Liver (tissue), 9 donors: Measurements from ENCODE around the gene KHK. TPM values are rescaled to one million over a fixed set of nuclear protein-coding genes. Genes with fewer than 3 reads are reported as not detected.

Experiments
- DNase-seq: peaks from one replicate; pipeline ENCODE4 v3.0.0-alpha.2; 2017; ENCODE audit warnings: low spot score
- H3K27ac ChIP-seq, 2 donors: one replicate each; pipeline ENCODE4 v1.7.0; 2013; ENCODE audit warnings: inconsistent platforms in 2 of 2, low read length in 2 of 2, control low read depth in 1 of 2, low read depth in 1 of 2, mild to moderate bottlenecking in 1 of 2
- H3K27me3 ChIP-seq, 4 donors: one replicate each; pipeline versions ENCODE4 v1.6.1 to v1.7.0; 2013; ENCODE audit warnings: low read length in 3 of 4, inconsistent platforms in 1 of 4, mild to moderate bottlenecking in 1 of 4, moderate library complexity in 1 of 4; ENCODE audit not compliant: control insufficient read depth in 4 of 4, insufficient read depth in 4 of 4
- H3K36me3 ChIP-seq, 4 donors: one replicate each; pipeline versions ENCODE4 v1.6.1 to v1.7.0; 2013; ENCODE audit warnings: low read length in 3 of 4, mild to moderate bottlenecking in 3 of 4, low read depth in 1 of 4, moderate library complexity in 1 of 4; ENCODE audit not compliant: control insufficient read depth in 4 of 4, insufficient read depth in 3 of 4
- H3K4me1 ChIP-seq, 4 donors: one replicate each; pipeline versions ENCODE4 v1.6.1 to v1.7.0; 2013; ENCODE audit warnings: low read length in 3 of 4, mild to moderate bottlenecking in 3 of 4, moderate library complexity in 1 of 4; ENCODE audit not compliant: control insufficient read depth in 4 of 4, insufficient read depth in 4 of 4
- H3K4me3 ChIP-seq, 3 donors: one replicate each; pipeline versions ENCODE4 v1.6.1 to v1.7.0; 2013; ENCODE audit warnings: low read length in 3 of 3, control low read depth in 1 of 3, low read depth in 1 of 3, mild to moderate bottlenecking in 1 of 3
- H3K9ac ChIP-seq, 2 donors: one replicate each; pipeline ENCODE4 v1.7.0; 2013; ENCODE audit warnings: low read length in 2 of 2, mild to moderate bottlenecking in 2 of 2, moderate library complexity in 2 of 2, control low read depth in 1 of 2, low read depth in 1 of 2
- H3K9me3 ChIP-seq, 4 donors: one replicate each; pipeline versions ENCODE4 v1.6.1 to v1.7.0; 2013; ENCODE audit warnings: low read length in 3 of 4; ENCODE audit not compliant: control insufficient read depth in 4 of 4
- ATF3 ChIP-seq: IDR thresholded peaks from 2 replicates; pipeline ENCODE4 v1.6.1; 2016; ENCODE audit warnings: antibody characterized with exemption
- EGR1 ChIP-seq, 2 donors: IDR thresholded peaks; 2 replicates each; pipeline ENCODE4 v1.6.1; 2016 to 2018; ENCODE audit warnings: antibody characterized with exemption in 2 of 2, low read depth in 2 of 2
- FOXA1 ChIP-seq: IDR thresholded peaks from 2 replicates; pipeline ENCODE4 v1.6.1; 2016; ENCODE audit warnings: antibody characterized with exemption
- FOXA2 ChIP-seq: IDR thresholded peaks from 2 replicates; pipeline ENCODE4 v1.6.1; 2016; ENCODE audit warnings: antibody characterized with exemption
- GABPA ChIP-seq, 2 donors: IDR thresholded peaks in 1 of 2; conservative IDR thresholded peaks in 1 of 2; 2 replicates each; pipeline ENCODE4 v1.6.1; 2016; ENCODE audit warnings: antibody characterized with exemption in 2 of 2, mild to moderate bottlenecking in 1 of 2, moderate library complexity in 1 of 2
- HNF4A ChIP-seq, 2 donors: conservative IDR thresholded peaks; 2 replicates each; pipeline ENCODE4 v1.6.1; 2016; ENCODE audit warnings: antibody characterized with exemption in 2 of 2, mild to moderate bottlenecking in 2 of 2
- HNF4G ChIP-seq: IDR thresholded peaks from 2 replicates; pipeline ENCODE4 v1.6.1; 2016; ENCODE audit warnings: antibody characterized with exemption
- JUND ChIP-seq, 2 donors: IDR thresholded peaks; 2 replicates each; pipeline ENCODE4 v1.6.1; 2016; ENCODE audit warnings: antibody characterized with exemption in 2 of 2
- NR2F2 ChIP-seq: IDR thresholded peaks from 2 replicates; pipeline ENCODE4 v1.6.1; 2016; ENCODE audit warnings: antibody characterized with exemption
- RAD21 ChIP-seq, 2 donors: IDR thresholded peaks; 2 replicates each; pipeline ENCODE4 v1.6.1; 2016; ENCODE audit warnings: antibody characterized with exemption in 2 of 2, mild to moderate bottlenecking in 2 of 2
- REST ChIP-seq: IDR thresholded peaks from 2 replicates; pipeline ENCODE4 v1.6.1; 2016; ENCODE audit warnings: antibody characterized with exemption, mild to moderate bottlenecking
- RXRA ChIP-seq, 2 donors: IDR thresholded peaks; 2 replicates each; pipeline ENCODE4 v1.6.1; 2017 to 2018; ENCODE audit warnings: antibody characterized with exemption in 2 of 2, mild to moderate bottlenecking in 1 of 2
- SP1 ChIP-seq: IDR thresholded peaks from 2 replicates; pipeline ENCODE4 v1.6.1; 2018; ENCODE audit warnings: antibody characterized with exemption, mild to moderate bottlenecking
- TAF1 ChIP-seq: conservative IDR thresholded peaks from 2 replicates; pipeline ENCODE4 v1.6.1; 2016; ENCODE audit warnings: antibody characterized with exemption, mild to moderate bottlenecking
- WGBS: extraction: QIAGEN DNeasy Blood & Tissue Kit; methylation state at CpG from one replicate; pipeline ENCODE4 v1.1.7; 2013; 5-methylcytosine and 5-hydroxymethylcytosine counted together
- polyA plus RNA-seq, 2 donors: library from polyadenylated mRNA; stranded (reverse) in 1 of 2; unstranded in 1 of 2; fragments of 200-250 nt in 1 of 2; fragments of >200 nt in 1 of 2; fragmentation: Nextera tagmentation in 1 of 2; extraction: Ambion mirVana in 1 of 2; gene quantifications; one replicate each; pipeline versions ENCODE4 v1.2.1 to v1.2.3, GENCODE V29; 2013 to 2015
- total RNA-seq, 2 donors: library from RNA; depleted of rRNA; stranded (reverse); fragments of >200 nt; gene quantifications; one replicate each; pipeline ENCODE4 v1.2.3, GENCODE V29; 2014
- TF ChIP-seq, protein P1 (sequence below): IDR thresholded peaks from 2 replicates; pipeline ENCODE4 v1.6.1; 2016; ENCODE audit warnings: antibody characterized with exemption
- TF ChIP-seq, protein P2 (sequence below): IDR thresholded peaks from 2 replicates; pipeline ENCODE4 v1.6.1; 2016; ENCODE audit warnings: antibody characterized with exemption
- TF ChIP-seq, protein P3 (sequence below): fragments of 150-350 bp; IDR thresholded peaks from 2 replicates; pipeline ENCODE4 v1.5.1; 2017; ENCODE audit warnings: improper control_type of control experiment, low read depth, low read length; ENCODE audit not compliant: missing input control
- donor health status: healthy.
- donor health status: healthy.
- donor health status: healthy.
- donor health status: healthy.
- donor health status: healthy.

Gene KHK
- total and polyA plus RNA-seq, 4 donors = 26.1 to 462 (median 188) TPM

DNA sequence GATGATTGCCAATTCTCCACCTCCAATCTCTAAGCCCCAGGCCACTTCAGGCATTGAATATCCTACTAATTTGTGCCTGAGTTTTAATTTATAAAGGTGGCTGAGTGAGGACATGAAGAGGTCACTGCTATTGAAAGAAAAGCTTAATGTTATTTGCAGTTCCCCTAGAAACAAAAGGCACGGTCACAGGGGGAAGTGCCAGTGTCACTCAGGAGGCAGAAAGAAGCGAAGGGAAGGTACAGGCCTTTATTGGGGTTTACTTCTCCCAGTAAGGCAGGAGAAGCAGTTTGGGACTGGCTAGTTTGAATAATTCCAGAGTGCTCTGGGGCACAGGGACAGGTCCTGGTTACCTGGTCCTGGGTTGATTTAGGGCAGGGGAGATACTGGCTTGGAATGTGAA lies 35.3 kb downstream of the KHK start:
- Histone ChIP-seq H3K27me3 (peaks cover 0 to 2% (median 0%) of the 10 kb centered on the region in 4 donors), H3K36me3 (no peaks in the 10 kb centered on the region), H3K4me1 (peaks cover 9 to 37% (median 21%) of the 10 kb centered on the region in 4 donors), H3K4me3 (no peak overlapping the region), H3K9me3 (no peaks in the 10 kb centered on the region), H3K27ac (no peak overlapping the region), H3K9ac (no peak overlapping the region)
- DNase-seq = no peak
- TF ChIP-seq, protein P1, sequence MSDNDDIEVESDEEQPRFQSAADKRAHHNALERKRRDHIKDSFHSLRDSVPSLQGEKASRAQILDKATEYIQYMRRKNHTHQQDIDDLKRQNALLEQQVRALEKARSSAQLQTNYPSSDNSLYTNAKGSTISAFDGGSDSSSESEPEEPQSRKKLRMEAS = no peak
- no peak for TF ChIP-seq HNF4A (conservative IDR thresholded peaks at IDR 0.05)
- TF ChIP-seq NR2F2 = no peak
- TF ChIP-seq, protein P2, sequence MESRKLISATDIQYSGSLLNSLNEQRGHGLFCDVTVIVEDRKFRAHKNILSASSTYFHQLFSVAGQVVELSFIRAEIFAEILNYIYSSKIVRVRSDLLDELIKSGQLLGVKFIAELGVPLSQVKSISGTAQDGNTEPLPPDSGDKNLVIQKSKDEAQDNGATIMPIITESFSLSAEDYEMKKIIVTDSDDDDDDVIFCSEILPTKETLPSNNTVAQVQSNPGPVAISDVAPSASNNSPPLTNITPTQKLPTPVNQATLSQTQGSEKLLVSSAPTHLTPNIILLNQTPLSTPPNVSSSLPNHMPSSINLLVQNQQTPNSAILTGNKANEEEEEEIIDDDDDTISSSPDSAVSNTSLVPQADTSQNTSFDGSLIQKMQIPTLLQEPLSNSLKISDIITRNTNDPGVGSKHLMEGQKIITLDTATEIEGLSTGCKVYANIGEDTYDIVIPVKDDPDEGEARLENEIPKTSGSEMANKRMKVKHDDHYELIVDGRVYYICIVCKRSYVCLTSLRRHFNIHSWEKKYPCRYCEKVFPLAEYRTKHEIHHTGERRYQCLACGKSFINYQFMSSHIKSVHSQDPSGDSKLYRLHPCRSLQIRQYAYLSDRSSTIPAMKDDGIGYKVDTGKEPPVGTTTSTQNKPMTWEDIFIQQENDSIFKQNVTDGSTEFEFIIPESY = no peak
- TF ChIP-seq, protein P3, sequence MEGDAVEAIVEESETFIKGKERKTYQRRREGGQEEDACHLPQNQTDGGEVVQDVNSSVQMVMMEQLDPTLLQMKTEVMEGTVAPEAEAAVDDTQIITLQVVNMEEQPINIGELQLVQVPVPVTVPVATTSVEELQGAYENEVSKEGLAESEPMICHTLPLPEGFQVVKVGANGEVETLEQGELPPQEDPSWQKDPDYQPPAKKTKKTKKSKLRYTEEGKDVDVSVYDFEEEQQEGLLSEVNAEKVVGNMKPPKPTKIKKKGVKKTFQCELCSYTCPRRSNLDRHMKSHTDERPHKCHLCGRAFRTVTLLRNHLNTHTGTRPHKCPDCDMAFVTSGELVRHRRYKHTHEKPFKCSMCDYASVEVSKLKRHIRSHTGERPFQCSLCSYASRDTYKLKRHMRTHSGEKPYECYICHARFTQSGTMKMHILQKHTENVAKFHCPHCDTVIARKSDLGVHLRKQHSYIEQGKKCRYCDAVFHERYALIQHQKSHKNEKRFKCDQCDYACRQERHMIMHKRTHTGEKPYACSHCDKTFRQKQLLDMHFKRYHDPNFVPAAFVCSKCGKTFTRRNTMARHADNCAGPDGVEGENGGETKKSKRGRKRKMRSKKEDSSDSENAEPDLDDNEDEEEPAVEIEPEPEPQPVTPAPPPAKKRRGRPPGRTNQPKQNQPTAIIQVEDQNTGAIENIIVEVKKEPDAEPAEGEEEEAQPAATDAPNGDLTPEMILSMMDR = no peak
- no peak for TF ChIP-seq GABPA (IDR thresholded peaks at IDR 0.05 in 1 of 2, conservative IDR thresholded peaks at IDR 0.05 in 1 of 2)
- TF ChIP-seq EGR1 (IDR thresholded peaks at IDR 0.05; ENCODE audit: low read depth in 2 of 2) = no peak
- TF ChIP-seq REST = no peak
- TF ChIP-seq FOXA1 = no peak
- TF ChIP-seq RAD21 (IDR thresholded peaks at IDR 0.05) = no peak
- no peak for TF ChIP-seq RXRA (IDR thresholded peaks at IDR 0.05)
- TF ChIP-seq FOXA2 = no peak
- no peak for TF ChIP-seq SP1
- no peak for TF ChIP-seq HNF4G
- TF ChIP-seq TAF1 = no peak
- no peak for TF ChIP-seq ATF3
- no peak for TF ChIP-seq JUND (IDR thresholded peaks at IDR 0.05)
- 90% methylated on average over 2 of the region's 2 CpGs for WGBS

DNA sequence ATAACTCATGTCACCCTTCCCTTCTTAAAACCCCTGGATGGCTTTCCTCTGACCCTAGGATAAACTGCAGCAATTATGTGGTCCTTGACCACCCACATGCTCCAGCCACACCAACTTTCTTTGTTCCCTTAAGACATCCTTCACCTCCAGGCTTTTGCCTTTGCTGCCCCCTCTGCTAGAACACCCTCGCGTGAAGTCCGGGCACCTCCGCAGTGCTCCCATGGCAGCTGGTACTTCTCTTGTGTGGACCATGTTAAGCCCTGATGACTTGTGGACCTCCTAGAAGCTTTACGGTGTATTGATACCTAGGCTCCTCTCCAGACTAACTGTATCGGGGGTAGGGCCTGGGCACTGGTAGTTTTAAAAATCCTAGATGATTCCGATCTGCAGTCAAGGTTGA lies 36.2 kb downstream of the KHK start:
- peaks cover 0 to 2% (median 0%) of the 10 kb centered on the region in 4 donors for H3K27me3 ChIP-seq
- peaks cover 9 to 37% (median 21%) of the 10 kb centered on the region in 4 donors for H3K4me1 ChIP-seq
- no peaks in the 10 kb centered on the region for H3K9me3 ChIP-seq
- WGBS = 95% methylated on average over 7 of the region's 7 CpGs
- TF ChIP-seq RXRA (IDR thresholded peaks at IDR 0.05) = no peak
- TF ChIP-seq HNF4A (conservative IDR thresholded peaks at IDR 0.05) = no peak
- no peak for TF ChIP-seq GABPA (IDR thresholded peaks at IDR 0.05 in 1 of 2, conservative IDR thresholded peaks at IDR 0.05 in 1 of 2)
- no peak for DNase-seq
- H3K36me3 ChIP-seq = no peaks in the 10 kb centered on the region
- no peak overlapping the region for H3K9ac ChIP-seq
- H3K4me3 ChIP-seq = peak overlapping the region in 1 of 3 donors; percentile 61
- H3K27ac ChIP-seq = no peak overlapping the region
